GM12872 (cell line): Measurements from ENCODE around the gene MRPL36.

ENCODE experiments used
- TF ChIP-seq, protein P1 (sequence below): IDR thresholded peaks from 3 replicates; pipeline ENCODE4 v1.5.1; 2011; ENCODE audit warnings: low read depth, mild to moderate bottlenecking, low read length, moderate library complexity; ENCODE audit not compliant: insufficient read depth

MRPL36 gene

DNA sequence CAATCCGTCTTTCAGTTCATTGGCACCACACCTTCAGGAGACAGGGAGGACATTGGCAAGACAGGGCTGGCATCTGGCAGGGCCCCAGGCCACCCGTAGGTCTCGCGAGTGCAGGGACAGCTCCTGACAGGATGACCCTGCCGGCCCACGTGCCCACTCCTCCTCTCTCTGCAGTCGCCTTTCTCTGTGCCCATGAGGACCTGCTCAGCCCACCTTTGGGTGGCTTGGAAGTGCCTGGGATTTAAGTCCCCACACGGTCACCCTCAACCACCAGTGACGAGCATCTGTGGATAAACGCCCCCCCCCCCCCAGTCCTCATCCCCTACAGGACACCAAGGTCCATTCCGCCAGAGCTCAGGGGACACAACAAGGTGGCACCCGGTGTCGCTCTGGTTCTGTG lies 4.1 kb downstream of the MRPL36 start:
- TF ChIP-seq, protein P1, sequence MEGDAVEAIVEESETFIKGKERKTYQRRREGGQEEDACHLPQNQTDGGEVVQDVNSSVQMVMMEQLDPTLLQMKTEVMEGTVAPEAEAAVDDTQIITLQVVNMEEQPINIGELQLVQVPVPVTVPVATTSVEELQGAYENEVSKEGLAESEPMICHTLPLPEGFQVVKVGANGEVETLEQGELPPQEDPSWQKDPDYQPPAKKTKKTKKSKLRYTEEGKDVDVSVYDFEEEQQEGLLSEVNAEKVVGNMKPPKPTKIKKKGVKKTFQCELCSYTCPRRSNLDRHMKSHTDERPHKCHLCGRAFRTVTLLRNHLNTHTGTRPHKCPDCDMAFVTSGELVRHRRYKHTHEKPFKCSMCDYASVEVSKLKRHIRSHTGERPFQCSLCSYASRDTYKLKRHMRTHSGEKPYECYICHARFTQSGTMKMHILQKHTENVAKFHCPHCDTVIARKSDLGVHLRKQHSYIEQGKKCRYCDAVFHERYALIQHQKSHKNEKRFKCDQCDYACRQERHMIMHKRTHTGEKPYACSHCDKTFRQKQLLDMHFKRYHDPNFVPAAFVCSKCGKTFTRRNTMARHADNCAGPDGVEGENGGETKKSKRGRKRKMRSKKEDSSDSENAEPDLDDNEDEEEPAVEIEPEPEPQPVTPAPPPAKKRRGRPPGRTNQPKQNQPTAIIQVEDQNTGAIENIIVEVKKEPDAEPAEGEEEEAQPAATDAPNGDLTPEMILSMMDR: no peak

DNA sequence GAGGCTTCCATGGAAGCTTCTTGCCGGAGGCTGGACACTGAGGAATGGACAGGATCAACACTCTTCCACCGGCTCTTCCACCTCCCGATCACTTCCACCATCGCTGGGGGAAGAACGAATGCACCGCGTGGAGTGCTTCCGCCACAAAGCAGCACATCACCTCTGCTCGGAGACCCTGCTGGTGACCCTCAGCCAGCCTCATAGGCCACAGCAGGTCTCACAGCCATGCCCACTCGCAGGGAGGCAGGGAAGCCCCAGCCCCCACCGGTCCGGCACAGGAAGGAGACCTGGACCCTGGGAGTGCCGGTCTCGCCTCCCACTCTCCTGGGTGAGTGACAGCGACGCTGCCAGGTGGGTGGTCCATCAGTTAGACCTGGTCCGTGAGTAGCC lies 4.7 kb downstream of the MRPL36 start:
- TF ChIP-seq, protein P1: no peak

DNA sequence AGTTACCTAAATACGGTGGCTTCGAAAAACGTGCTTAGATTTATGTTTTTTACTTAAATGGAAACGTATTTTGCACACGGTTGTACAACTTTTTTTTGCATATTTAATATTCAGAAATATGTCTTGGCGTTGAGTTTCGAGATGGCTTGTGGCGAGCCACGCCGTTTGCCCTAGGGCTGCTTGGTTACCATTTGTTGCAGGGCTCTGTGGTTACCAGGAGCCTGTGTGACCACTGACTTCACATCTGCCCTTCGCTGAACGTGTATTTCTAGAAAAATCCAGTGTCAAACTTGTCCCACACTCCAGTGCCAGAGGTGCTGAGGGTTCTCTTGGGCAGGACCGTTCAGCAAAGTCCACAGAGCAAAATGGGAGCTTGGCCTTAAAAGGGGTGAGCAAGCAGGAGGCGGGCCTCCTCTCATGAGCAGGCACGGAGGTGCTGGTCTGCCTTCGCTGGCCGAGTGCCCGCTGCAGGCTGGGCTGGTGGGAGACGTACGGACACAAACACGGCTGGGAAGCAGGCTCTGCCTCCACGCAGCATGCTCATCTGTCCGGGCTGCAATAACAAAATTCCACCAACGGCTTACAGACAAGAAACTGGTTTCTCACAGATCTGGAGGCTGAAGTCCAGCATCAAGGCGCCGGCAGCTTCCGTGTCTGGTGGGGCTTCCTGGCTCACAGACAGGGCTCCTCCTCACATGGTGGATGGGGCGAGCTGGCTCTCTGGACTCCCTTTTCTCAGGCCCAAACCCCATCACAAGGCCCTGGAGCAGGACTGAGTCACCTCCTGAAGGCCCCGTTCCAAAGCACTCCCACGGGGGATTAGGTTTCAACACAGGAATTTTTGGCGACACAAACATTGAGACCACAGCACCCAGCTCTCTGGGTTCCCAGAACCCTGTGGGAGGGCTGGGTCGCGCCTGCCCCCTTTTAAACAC lies 5.4 kb downstream of the MRPL36 start:
- TF ChIP-seq, protein P1: no peak

DNA sequence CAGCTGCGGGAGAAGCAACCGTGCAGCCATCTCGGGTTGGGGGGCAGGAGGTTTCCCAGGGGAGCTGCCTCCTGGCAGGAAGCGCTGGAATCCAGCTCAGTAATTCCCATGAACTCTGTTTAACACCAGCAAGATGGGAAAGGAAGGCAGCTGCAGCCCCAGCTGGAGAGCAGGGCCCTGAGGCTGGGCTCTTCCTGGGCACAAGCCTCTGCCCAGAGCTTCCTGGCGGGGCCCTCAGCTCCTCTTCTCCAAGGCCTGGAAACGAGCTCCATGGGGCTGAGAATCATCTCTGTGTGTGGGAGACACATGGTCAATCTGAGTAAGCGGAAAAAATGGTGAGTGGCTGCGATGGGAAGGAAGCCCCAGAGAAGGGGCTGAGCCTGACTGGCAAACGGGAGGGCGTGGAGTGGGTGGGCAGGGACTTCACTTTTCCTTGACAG lies 6.3 kb downstream of the MRPL36 start:
- TF ChIP-seq, protein P1: no peak

DNA sequence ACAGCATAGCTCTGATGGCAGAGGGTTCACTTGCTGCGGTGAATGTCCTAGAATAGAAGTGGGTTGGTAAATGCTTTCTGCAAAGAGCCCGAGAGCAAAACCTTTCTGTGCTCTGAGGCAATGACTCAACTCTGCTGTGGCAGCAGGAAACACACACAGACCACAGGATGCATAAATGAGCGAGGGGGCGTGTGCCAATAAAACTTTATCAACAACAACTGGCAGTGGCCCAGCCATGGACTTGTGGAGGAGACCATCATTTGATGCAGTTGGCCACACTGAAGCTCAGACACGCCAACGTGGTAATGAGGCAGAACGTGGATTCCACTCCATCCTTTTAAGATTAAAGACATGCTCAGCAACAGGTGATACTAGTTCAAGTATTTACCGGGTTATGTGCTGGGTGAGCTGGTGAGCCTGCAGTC lies 6.8 kb downstream of the MRPL36 start:
- TF ChIP-seq, protein P1: no peak

DNA sequence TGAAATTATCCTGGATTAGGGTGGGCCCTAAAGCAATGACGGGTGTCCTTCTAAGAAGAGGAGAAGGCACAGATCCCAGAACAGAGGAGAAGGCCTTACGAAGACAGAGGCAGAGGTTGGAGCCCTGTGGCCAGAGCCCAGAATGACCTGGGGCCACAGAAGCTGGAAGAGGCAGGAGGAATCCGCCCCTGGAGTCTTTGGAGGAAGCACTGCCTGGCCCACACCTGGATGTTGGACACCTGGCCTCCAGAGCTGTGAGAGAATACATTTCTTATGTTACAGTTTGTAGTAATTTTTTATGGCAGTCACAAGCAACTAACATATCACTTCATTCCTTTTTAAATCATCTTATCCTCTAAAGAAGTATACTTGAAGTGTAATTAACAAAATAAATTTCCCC lies 8.5 kb downstream of the MRPL36 start:
- TF ChIP-seq, protein P1: no peak

DNA sequence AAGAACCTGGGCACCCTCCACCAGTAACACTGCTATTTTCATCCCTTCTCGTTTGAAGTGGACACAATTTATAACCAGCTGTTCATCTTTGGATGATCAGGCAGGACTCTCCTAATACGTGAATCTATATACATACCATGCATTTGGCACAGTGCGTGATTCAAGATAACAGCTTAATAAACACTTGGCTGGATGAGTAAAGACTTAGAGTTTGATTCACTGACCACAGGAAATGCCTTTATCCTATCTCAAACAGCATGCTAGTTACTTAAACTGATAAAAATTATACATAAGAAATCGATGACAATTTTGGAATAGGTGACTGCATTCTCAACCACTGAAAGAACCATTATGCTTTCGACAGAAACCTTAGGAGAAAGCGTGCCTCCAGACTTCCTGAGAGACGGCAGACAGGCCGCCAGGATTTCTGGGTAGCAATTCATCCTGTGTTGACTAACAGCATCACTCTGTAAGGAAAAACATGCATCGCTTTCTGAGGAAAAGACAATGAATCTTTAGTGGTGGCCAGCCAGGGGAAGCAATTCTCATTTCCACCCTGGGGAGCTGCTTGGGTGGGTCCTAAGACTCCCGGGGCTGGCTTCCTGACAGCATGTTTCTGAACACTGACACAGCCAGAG lies 9.7 kb downstream of the MRPL36 start:
- TF ChIP-seq, protein P1: no peak
